ENCODE results near the gene ZNF587.
"Not testable (repeated sequence)": the region's sequence is repeated elsewhere in the genome, so short reads cannot be mapped to it uniquely, and the experiment has no call there.

Gene ZNF587

DNA sequence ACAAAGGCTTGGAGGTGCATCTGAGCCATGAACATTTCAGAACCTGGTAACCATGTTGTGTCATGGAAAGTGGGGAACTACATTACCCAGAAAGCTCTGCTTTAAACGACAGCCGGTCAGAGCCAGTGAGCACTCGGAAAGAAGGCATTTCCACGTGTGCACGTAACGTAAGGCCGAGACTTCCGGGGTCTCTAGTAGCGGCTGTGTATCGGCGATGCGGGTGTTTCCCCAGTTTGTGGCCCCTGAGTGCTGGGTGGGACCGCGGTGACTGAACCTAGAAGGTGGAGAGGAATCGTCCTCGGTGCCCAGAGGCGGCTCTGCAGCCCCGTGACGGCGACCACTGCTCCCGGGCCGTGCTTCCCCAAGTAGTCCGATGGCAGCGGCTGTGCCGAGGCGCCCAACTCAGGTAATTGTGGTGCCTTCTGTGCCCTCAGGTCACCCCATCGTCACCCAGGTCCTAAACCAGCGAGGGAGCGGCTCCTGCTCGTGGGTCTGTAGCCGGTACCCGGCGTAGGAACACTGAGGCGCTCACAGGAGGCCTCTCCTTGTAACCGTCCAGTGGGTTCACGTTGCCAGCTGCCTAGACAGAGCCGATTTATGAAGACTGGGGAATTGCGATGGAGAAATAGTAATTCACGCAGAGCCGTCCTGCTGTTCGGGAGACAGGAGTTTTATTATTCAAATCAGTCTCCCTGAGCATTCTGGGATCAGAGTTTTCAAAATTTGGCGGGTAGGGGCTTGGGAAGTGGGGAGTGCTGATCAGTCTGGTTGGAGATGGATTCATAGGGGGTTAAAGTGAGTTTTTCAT lies at the start of gene ZNF587:
ZNF587 (plus strand) TSS at position 194 of the 808 bp plus-strand sequence; CDS start at position 374, 180 bp downstream.
- DNase-seq (ENCODE audit: low read depth), result peak; percentile 71

DNA sequence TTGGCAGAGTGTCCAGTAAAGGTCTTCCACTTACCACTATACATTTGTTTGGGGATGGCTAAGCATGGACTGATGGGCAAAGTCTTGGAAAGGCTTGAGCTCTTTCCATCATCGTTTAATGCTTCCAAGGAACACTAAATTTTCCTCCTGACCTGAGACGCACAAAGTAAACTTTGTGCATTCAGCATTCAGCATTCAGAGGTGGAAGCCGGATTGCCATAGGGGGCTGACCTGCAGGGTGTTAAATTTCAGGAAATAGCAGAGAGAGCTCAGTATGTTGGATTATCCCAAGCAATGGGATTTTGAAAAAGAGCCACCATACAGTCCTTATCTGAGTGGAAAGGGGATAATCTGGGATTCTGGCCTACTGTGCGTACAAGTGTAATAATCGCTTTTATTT lies 49.0 kb upstream of the ZNF587 start:
- DNase-seq (ENCODE audit: low read depth), result no peak

DNA sequence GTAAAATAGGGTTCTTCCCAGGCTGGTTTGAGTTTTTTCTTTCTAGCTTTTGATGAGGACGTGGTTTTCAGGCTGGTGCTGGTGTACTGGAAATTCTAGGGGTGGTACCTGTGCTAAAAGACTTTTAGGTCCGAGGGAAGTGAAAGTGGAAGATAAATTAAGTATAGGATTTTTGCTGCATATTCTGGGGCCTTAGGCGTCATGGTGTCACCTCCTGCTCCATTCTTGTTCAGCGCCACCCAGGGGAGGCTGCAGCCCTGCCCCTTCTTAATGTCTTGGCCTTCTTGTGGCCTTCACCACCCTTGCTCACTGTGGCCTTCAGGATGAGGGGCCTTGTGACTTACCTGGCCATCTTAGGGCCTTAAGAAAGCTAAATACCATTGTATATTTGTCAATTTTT lies 47.4 kb upstream of the ZNF587 start:
- no peak for DNase-seq (ENCODE audit: low read depth)

DNA sequence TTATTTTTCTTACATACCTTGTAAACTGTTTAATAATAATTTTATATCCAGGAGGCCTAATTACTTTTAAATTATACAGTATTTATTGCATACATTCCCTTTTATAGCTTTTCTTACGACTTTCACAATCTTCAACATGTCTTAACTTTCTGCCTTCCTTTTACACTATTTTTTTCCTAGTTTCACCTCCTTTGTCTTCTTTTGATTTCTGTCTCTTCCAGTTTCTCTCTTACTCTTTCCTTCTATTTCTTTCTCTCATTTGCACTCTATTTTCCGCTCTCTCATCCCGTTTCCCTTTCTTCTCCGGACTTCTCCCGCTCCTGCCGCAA lies 46.4 kb upstream of the ZNF587 start:
- no peak for DNase-seq (ENCODE audit: low read depth)

DNA sequence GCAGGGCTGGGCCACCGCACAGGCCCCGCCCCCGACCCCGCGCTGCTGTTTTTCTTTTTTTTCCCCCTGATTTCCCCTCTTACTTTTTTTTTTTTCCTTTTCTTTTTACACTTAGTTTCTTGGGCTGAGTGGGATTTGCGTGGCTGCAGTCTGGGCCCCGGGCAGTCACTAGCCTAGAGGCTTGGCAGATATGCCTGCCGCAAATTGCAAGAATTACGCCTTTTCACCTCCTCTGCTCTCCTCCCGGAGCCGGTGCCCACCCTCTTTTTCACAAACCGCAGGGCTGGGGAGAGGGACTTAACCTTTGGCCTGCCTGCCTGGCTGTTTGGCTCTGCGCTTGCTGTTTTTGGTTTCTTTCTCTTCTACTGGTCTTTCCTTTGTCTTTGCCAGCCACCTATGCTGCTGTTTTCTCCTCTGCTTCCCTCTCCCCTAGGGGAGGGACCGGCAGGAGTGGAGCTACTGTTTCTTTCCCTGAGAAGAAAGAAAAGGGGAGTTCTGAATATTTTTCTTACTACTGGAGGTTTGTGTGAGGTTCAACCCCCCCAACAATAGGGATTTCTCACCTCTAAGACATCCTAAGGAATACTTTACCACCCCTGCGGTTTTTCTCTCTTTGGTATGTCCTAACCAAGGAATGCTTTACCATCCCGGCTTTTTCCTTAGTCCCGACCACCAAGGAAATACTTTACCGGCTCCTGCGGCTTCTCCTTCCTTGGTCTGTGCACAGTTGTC lies 45.9 kb upstream of the ZNF587 start:
- no peak for DNase-seq (ENCODE audit: low read depth)

DNA sequence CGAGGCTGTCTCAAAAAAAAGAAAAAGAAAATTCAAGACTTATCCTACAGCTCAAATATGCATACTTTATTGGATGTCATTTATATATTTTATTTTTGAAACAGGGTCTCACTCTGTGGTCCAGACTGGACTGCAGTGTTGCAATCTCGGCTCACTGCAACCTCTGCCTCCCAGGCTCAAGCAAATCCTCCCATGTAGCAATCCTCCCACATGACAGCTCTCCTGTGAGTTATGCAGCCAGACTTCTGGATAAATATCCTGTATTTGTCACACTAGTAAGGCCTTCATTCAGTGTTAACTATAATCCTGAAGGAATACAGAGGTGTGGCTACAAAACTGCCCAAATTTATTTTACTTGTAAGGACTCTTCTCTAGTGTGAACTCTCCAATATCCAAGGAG lies 42.1 kb upstream of the ZNF587 start:
- DNase-seq (ENCODE audit: low read depth), result no peak

DNA sequence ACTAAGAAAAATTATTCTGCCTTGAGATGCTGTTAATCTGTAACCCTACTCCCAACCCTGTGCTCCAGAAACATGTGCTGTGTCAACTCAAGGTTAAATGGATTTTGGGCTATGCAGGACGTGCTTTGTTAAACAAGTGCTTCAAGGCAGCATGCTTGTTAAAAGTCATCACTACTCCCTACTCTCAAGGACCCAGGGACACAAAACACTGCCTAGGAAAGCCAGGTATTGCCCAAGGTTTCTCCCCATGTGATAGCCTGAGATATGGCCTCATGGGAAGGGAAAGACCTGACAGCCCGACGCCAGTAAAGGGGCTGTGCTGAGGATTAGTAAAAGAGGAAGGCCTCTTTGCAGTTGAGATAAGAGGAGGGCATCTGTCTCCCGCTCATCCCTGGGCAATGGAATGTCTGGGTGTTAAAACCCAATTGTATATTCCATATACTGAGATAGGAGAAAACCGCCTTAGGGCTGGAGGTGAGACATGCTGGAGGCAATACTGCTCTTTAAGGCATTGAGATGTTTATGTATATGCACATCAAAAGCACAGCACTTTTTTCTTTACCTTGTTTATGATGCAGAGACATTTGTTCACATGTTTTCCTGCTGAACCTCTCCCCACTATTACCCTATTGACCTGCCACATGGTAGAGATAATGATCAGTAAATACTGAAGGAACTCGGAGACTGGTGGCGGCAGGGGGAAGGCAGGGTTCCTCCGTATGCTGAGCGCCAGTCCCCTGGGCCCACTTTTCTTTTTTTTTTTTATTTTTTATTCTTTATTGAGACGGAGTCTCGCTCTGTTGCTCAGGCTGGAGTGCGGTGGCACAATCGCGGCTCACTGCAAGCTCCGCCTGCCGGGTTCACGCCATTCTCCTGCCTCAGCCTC lies 39.0 kb upstream of the ZNF587 start:
- DNase-seq (ENCODE audit: low read depth), result not testable (repeated sequence)

DNA sequence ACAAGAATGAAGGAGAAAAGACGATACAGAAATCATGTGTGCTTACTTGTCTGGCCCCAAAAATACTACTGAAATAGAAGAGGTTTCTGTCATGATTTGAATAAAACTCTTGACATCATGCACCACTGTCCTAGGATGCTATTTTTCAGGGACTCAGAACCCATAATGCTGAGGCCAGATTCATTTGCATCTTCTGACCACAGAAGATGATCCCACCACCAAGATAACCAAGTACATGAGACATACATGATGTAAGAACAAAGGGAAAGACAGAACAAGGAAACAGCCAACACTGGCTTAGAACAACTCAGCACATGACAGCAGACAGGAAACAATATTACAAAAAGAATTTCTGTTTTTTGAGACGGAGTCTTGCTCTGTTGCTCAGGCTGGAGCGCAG lies 37.4 kb upstream of the ZNF587 start:
- DNase-seq (ENCODE audit: low read depth), result no peak

DNA sequence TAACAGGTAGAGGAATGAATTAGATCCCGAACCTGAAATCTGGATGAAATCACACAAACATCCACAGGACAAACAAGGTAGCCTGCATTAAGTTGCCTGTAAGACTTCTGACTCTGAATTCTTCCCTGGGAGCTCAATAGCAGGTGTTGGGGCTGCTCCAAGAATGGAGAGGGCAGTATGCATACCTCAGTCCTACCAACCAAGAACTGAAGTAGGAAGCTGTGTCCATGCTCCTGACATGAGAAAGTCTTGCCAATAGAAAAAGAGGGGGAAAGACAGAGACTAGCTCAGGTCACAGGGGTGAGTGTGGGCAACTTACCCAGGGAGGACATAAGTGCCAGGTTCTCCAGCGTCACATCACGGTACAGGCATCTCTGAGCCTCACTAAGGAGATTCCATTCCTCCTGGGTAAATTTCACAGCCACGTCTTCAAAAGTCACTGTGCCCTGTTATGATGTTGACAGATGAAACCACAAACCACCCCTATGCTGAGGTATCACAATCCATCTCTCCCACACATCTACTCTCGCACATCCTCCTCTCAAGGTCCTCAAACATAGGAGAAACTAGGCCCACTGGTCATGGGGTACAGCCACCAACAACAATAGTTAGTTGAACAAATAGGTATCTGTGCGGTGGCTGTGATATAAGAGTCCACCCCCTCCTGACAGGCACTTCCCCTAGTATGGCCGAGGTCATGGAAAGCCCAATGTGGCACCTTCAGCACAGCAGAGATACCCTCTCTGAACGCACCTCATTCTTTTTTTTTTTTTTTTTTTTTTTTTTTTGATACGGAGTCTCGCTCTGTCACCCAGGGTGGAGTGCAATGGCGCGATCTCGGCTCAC lies 36.5 kb upstream of the ZNF587 start:
- not testable (repeated sequence) for DNase-seq (ENCODE audit: low read depth)

DNA sequence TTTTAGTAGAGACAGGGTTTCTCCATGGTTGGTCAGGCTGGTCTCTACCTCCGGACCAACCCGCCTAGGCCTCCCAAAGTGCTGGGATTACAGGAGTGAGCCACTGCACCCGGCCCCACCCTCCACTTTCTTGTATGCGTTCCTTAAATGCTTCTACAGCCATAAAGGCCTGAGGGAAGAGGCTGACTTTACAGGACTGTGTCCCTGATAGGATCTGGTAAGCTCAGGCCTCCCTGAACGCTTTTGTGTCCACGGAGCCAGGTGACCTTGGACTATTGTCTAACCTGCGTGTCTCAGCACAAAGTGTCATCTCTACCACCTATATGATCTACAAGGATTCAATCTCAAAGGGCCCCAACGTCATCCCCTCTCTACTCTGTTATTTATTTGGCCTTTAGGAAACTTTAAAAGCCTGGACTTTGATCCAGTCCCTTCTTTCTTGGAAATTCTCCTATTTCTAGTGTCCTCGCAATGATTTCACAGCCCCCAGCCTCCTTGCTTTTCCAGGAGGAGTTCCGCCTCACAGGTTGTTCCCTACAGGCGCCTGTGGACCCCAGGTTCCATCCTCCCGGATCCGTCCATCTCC lies 35.6 kb upstream of the ZNF587 start:
- DNase-seq (ENCODE audit: low read depth), result no peak

DNA sequence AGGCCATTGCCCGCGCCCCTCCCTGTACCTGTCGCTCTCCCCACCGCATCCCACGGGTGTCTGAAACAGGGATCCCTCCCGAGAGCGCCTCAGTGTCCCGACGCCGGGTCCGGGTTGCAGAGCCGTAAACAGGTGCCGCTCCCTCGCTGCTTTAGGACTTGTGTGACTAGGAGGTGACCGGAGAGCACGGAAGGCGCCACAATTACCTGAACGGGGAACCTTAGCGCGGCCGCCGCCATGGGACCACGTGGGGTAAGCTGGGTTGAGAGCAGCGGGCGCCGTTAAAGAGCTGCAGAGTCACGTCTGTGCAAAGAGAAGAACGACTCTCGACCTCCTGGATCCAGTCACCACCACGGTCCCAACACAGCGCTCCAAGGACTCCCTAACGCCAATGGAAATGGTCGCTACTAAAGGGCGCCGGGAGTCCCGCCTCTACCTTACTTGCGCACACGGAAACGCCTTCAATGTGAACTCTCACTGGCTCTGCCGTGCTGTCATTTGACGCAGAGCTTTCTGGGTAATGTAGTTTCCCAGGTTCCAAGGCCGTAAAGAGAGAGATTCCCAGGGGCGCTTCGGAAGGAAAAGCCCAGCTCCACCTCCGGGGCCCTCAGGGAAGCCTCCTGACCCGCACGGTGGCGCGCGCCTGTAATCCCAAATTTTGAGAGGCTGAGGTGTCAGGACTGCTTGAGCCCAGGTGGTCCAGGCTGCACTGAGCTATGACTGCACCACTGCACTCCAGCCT lies 35.0 kb upstream of the ZNF587 start, which contains the start of gene ZNF552:
ZNF552 (minus strand) TSS at position 409 of the 742 bp plus-strand sequence; CDS start at position 239, 170 bp downstream.
- peak; percentile 61 for DNase-seq (ENCODE audit: low read depth)

DNA sequence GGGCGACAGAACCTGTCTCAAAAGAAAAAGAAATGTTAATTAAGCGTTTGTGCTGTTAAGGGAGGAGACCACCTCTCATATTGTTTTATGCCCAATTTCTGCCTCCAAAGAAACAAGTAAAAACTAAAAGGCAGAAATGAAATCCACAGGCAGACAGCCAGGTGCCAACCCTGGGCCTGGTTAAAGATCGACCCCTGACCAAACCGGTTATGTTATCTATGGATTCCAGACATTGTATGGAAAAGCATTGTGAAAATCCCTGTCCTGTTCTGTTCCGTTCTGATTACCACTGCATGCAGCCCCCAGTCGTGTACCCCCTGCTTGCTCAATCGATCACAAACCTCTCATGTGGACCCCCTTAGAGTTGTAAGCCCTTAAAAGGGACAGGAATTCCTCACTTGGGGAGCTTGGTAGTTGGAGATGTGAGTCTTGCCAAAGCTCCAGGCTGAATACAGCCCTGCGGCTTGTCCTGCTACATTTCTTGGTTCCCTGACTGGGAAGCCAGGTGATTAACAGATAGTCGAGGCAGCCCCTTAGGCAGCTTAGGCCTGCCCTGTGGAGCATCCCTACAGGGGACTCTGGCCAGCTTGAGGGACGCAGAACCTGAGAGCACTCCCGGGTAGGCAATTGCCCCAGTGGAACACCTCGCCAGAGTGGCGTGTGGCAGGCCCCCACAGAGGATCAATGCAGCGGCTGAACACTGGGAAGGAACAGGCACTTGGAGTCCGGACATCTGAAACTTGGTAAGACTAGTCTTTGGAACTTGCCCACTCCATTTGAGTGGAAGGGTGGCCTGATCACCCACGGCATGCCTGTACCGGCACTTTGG lies 34.2 kb upstream of the ZNF587 start:
- no peak for DNase-seq (ENCODE audit: low read depth)

DNA sequence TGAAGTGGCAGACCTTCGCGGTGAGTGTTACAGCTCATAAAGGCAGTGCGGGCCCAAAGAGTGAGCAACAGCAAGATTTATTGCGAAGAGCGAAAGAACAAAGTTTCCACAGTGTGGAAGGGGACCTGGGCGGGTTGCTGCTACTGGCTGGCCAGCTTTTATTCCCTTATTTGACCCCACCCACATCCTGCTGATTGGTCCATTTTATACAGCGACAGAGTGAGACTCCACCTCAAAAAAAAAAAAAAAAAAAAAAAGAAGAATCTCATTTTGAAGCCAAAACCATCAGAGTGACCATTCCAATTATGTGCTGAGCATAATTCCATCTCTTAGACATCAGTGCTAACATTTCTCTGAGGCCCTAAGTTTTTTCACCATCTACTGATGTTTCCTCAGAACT lies 33.0 kb upstream of the ZNF587 start:
- no peak for DNase-seq (ENCODE audit: low read depth)

DNA sequence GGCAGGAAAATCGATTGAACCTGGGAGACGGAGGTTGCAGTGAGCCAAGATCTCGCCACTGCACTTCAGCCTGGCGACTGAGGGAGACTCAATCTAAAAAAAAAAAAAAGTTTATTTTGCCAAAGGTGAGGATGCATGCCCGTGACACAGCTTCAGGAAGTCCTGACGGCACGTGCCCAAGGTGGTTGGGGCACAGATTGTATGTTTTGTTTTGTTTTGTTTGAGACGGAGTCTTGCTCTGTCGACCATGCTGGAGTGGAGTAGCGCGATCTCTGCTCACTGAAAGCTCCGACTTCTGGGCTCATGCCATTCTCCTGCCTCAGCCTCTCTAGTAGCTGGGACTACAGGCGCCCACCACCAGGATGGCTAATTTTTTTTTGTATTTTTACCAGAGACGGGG lies 31.7 kb upstream of the ZNF587 start:
- DNase-seq (ENCODE audit: low read depth), result no peak

DNA sequence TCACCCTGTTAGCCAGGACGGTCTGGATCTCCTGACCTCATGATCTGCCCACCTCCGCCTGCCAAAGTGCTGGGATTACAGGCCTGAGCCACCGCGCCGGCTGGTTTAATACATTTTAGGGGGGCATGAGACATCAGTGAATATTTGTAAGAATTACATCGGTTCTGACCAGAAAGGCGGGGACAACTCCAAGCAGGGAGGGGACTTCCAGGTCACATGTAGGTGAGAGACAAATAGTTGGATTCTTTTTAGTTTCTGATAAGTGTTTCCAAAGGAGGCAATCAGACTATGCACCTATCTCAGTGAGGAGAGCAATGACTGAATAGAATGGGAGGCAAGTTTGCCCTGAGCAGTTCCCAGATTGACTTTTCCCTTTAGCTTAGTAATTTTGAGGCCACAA lies 31.3 kb upstream of the ZNF587 start:
- no peak for DNase-seq (ENCODE audit: low read depth)

DNA sequence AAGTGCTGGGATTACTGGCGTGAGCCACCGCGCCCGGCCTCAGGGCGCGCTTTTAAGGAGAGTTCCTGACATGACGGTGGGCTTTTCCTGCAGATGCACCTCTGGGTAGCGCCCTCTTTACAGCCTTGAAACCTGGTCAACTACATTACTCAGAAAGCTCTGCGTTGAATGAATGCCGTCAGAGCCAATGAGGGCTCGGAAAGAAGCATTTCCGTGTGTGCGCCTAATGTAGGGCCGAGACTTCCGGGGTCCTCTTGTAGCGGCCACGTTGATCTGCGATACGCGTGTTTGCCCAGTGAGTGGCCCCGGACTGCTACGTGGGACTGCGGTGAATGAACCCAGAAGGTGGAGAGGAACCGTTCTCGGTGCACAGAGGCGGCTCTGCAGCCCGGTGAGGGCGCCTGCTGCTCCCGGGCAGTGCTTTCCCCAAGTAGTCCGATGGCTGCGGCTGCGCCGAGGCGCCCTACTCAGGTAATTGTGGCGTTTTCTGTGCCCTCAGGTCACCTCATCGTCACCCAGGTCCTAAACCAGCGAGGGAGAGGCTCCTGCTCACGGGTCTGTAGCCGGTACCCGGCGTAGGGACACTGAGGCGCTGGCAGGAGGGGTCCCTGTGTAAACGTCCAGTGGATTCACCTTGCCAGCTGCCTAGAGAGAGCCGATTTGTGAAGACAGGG lies 30.0 kb upstream of the ZNF587 start:
- DNase-seq (ENCODE audit: low read depth), result peak; percentile 69

DNA sequence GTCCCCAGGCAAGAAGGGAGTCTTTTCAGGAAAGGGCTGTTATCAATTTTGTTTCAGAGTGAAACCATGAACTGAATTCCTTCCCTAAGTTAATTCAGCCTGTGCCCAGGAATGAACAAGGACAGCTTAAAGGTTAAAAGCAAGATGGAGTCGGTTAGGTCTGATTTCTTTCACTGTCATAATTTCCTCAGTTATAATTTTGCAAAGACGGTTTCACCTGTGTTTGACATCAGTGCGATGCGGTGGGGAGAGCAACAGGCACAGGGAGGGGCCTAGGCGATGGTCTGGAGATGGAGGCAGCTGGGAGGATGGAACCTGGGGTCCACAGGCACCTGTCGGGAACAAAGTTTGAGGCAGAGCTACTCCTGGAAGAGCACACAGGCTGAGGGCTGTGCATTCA lies 29.1 kb upstream of the ZNF587 start:
- DNase-seq (ENCODE audit: low read depth), result no peak

DNA sequence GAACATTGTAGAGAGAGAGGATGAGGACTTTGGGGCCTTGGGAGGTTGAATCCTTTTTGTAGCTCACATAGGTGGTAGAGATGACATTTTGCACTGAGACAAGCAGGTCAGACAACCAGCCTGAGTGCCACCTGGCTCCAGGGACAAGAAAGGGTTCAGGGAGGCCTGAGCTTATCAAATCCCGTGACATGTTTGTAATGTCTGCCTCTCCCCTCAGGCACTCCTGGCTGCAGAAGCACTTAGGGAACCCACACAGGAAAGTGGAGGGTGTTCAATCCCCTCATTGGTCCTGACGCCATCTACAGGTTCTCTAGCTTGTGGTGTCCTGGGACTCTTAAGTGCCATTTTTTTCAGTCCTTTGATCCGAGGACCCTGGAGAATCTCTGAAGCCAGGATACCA lies 28.6 kb upstream of the ZNF587 start:
- DNase-seq (ENCODE audit: low read depth), result not testable (repeated sequence)

DNA sequence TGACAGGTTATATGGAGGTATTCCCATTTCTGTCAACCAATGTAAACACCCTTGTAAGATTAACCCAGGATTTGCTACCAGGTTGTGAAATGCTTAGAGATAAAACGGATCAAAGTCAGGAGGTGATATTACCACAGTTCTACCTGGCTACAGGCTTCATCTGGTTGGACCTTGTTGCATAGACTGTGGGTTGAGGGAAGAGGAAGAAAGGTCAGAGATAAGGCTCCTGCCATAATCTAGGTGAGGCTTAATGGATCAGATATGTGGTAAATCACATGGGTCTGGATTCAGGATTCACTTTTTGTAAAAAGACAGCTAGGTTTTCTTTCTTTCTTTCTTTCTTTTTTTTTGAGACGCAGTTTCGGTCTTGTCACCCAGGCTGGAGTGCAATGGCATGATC lies 28.2 kb upstream of the ZNF587 start:
- not testable (repeated sequence) for DNase-seq (ENCODE audit: low read depth)

All from activated gamma-delta T cell treated with anti-CD3 and anti-CD28 coated beads, Interleukin-2, amount 50 U/mL, for 16 hours (primary cell).